ENCODE results near the gene C5orf34.
"Not testable (repeated sequence)": the region's sequence is repeated elsewhere in the genome, so short reads cannot be mapped to it uniquely, and the experiment has no call there.

The C5orf34 gene

GRCh38 chr5:43515678-43516048 is 715 bp upstream of the C5orf34 start:
- no peak for DNase-seq (ENCODE audit: low spot score)

- peak; percentile 39 for DNase-seq (ENCODE audit: low spot score)
Measured at GRCh38 chr5:43514471-43514815, 505 bp downstream of the C5orf34 start.

GRCh38 chr5:43514025-43514424 is 923 bp downstream of the C5orf34 start:
- no peak for DNase-seq (ENCODE audit: low spot score)

- DNase-seq (ENCODE audit: low spot score), result not testable (repeated sequence)
Measured at GRCh38 chr5:43511062-43511461, 3.9 kb downstream of the C5orf34 start.

GRCh38 chr5:43498581-43498980 is 16.4 kb downstream of the C5orf34 start:
- DNase-seq (ENCODE audit: low spot score), result no peak

GRCh38 chr5:43497311-43498104 is 17.4 kb downstream of the C5orf34 start:
- DNase-seq (ENCODE audit: low spot score), result no peak

- DNase-seq (ENCODE audit: low spot score), result no peak
Measured at GRCh38 chr5:43491326-43491725, 23.6 kb downstream of the C5orf34 start.

GRCh38 chr5:43486353-43486752 is 28.6 kb downstream of the C5orf34 start:
- DNase-seq (ENCODE audit: low spot score), result no peak

GRCh38 chr5:43485406-43485805 is 29.5 kb downstream of the C5orf34 start:
- DNase-seq (ENCODE audit: low spot score), result no peak

- peak; percentile 80 for DNase-seq (ENCODE audit: low spot score)
Measured at GRCh38 chr5:43484106-43484849, 30.7 kb downstream of the C5orf34 start.

GRCh38 chr5:43483298-43484105 is 31.4 kb downstream of the C5orf34 start, which contains the start of gene TMEM267:
Gene TMEM267, minus strand, starts transcription at chr5:43483865. Its CDS starts 29,896 bp downstream, at chr5:43453969.
- DNase-seq (ENCODE audit: low spot score), result peak; percentile 90

- peak; percentile 32 for DNase-seq (ENCODE audit: low spot score)
Measured at GRCh38 chr5:43482490-43483297, 32.3 kb downstream of the C5orf34 start.

- no peak for DNase-seq (ENCODE audit: low spot score)
Measured at GRCh38 chr5:43469671-43470391, 45.1 kb downstream of the C5orf34 start.

- DNase-seq (ENCODE audit: low spot score), result no peak
Measured at GRCh38 chr5:43467100-43467499, 47.8 kb downstream of the C5orf34 start.

- DNase-seq (ENCODE audit: low spot score), result not testable (repeated sequence)
Measured at GRCh38 chr5:43465455-43465854, 49.5 kb downstream of the C5orf34 start.

GRCh38 chr5:43461066-43461465 is 53.9 kb downstream of the C5orf34 start:
- no peak for DNase-seq (ENCODE audit: low spot score)

GRCh38 chr5:43456556-43456955 is 58.4 kb downstream of the C5orf34 start:
- no peak for DNase-seq (ENCODE audit: low spot score)

GRCh38 chr5:43441575-43441974 is 73.4 kb downstream of the C5orf34 start:
- not testable (repeated sequence) for DNase-seq (ENCODE audit: low spot score)

GRCh38 chr5:43437062-43437660 is 77.8 kb downstream of the C5orf34 start:
- no peak for DNase-seq (ENCODE audit: low spot score)
